ENCODE measurements around the gene NOL7.

Gene NOL7
- total RNA-seq = 20.9 to 52.9 (median 43.5) reads per million in 18 experiments

GRCh38 chr6:13614926-13615791 lies at the start of gene NOL7:
Gene NOL7 (plus strand): TSS chr6:13615335. CDS start chr6:13615359, 24 bp downstream.
- DNase-seq = peak; percentile 99

- DNase-seq = no peak
Measured at GRCh38 chr6:13565921-13566320, 49.2 kb upstream of the NOL7 start.

- DNase-seq = no peak
Measured at GRCh38 chr6:13566500-13566899, 48.6 kb upstream of the NOL7 start.

- no peak for DNase-seq
Measured at GRCh38 chr6:13568970-13569369, 46.2 kb upstream of the NOL7 start.

GRCh38 chr6:13572240-13572639 lies 42.9 kb upstream of the NOL7 start:
- DNase-seq = no peak

- no peak for DNase-seq
Measured at GRCh38 chr6:13572951-13573654, 42.0 kb upstream of the NOL7 start.

GRCh38 chr6:13573669-13574110 lies 41.4 kb upstream of the NOL7 start:
- DNase-seq = peak; percentile 23 to 52

GRCh38 chr6:13574149-13574570 lies 41.0 kb upstream of the NOL7 start:
- DNase-seq = peak; percentile 90 to 95

- DNase-seq = peak; percentile 81 to 82
Measured at GRCh38 chr6:13574571-13575376, 40.4 kb upstream of the NOL7 start, which contains the start of gene SIRT5. Gene SIRT5 (plus strand): TSS chr6:13574601. CDS start chr6:13584111, 9,510 bp downstream.

- DNase-seq = no peak
Measured at GRCh38 chr6:13575377-13575775, 39.8 kb upstream of the NOL7 start.

- no peak for DNase-seq
Measured at GRCh38 chr6:13576017-13576416, 39.1 kb upstream of the NOL7 start.

- DNase-seq = no peak
Measured at GRCh38 chr6:13577926-13578325, 37.2 kb upstream of the NOL7 start.

- DNase-seq = peak; percentile 31 to 34
Measured at GRCh38 chr6:13579911-13580310, 35.2 kb upstream of the NOL7 start.

GRCh38 chr6:13581700-13582229 lies 33.4 kb upstream of the NOL7 start:
- peak; percentile 18 to 32 for DNase-seq

GRCh38 chr6:13586603-13587542 lies 28.3 kb upstream of the NOL7 start:
- DNase-seq = no peak

- DNase-seq = no peak
Measured at GRCh38 chr6:13589801-13590200, 25.3 kb upstream of the NOL7 start.

GRCh38 chr6:13590574-13591153 lies 24.5 kb upstream of the NOL7 start:
- DNase-seq = no peak

GRCh38 chr6:13591205-13591921 lies 23.8 kb upstream of the NOL7 start:
- no peak for DNase-seq

GRCh38 chr6:13593103-13593502 lies 22.0 kb upstream of the NOL7 start:
- no peak for DNase-seq

- no peak for DNase-seq
Measured at GRCh38 chr6:13593720-13594119, 21.4 kb upstream of the NOL7 start.
